PC-9 (cell line): ENCODE measurements around the gene DOCK6. TPM values are rescaled to one million over a fixed set of nuclear protein-coding genes. Genes with fewer than 3 reads are reported as not detected.

ENCODE experiments used
- BruUV-seq: library from RNA; stranded (reverse); fragments of 400-500 nt; replicated peaks from 2 replicates; lab custom pipeline; 2021; lab: Mats Ljungman, UMichigan
- CTCF ChIA-PET: fragments of 300-600 bp; sonication (Branson Sonifier 250); formaldehyde crosslinking; loops from one replicate; lab custom pipeline; 2022; ENCODE audit warnings: antibody characterized with exemption; lab: Charles Lee
- POLR2A ChIA-PET: fragments of 300-600 bp; sonication (Branson Sonifier 250); formaldehyde crosslinking; loops from one replicate; lab custom pipeline; 2022; ENCODE audit warnings: antibody characterized with exemption; ENCODE audit not compliant: unreplicated experiment; lab: Charles Lee
- DNase-seq, 2 experiments: peaks; one replicate each; pipeline versions ENCODE4 v3.0.0 to v3.0.0-alpha.2; 2015 to 2022; ENCODE audit warnings: mixed read lengths in 1 of 2
- H2AFZ ChIP-seq: fragments of 200-600 bp; sonication (generic); 2 replicates; pipeline ENCODE4 v1.8.1; 2017; ENCODE audit warnings: antibody characterized with exemption
- H3F3A ChIP-seq: fragments of 200-600 bp; sonication (generic); 2 replicates; pipeline ENCODE4 v1.8.1; 2017; ENCODE audit warnings: antibody characterized with exemption, mild to moderate bottlenecking, low read depth; ENCODE audit not compliant: insufficient read depth
- H3K27ac ChIP-seq: fragments of 200-600 bp; sonication (generic); 2 replicates; pipeline ENCODE4 v1.6.1; 2016; ENCODE audit warnings: mixed run types
- H3K27me3 ChIP-seq: fragments of 200-600 bp; sonication (generic); 2 replicates; pipeline ENCODE4 v1.6.1; 2016; ENCODE audit warnings: low read depth, mixed run types; ENCODE audit not compliant: insufficient read depth
- H3K36me3 ChIP-seq: fragments of 200-600 bp; sonication (generic); 2 replicates; pipeline ENCODE4 v1.6.1; 2016; ENCODE audit warnings: low read depth, mixed run types
- H3K4me1 ChIP-seq: fragments of 200-600 bp; sonication (generic); replicated peaks from 2 replicates; pipeline ENCODE4 v1.6.1; 2016; ENCODE audit warnings: mixed run types; ENCODE audit not compliant: insufficient read depth
- H3K4me2 ChIP-seq: fragments of 200-600 bp; sonication (generic); 2 replicates; pipeline ENCODE4 v1.6.1; 2017; ENCODE audit warnings: mixed run types
- H3K4me3 ChIP-seq: fragments of 200-600 bp; sonication (generic); 2 replicates; pipeline ENCODE4 v1.6.1; 2016; ENCODE audit warnings: mixed run types
- H3K79me2 ChIP-seq: fragments of 200-600 bp; sonication (generic); 2 replicates; pipeline ENCODE4 v1.6.1; 2017; ENCODE audit warnings: low read depth, mixed run types
- H3K9me2 ChIP-seq: fragments of 200-600 bp; sonication (generic); 2 replicates; pipeline ENCODE4 v1.8.1; 2017; ENCODE audit warnings: mild to moderate bottlenecking; ENCODE audit not compliant: insufficient read depth
- H3K9me3 ChIP-seq: fragments of 200-600 bp; sonication (generic); 2 replicates; pipeline ENCODE4 v1.8.1; 2016; ENCODE audit warnings: low read depth; ENCODE audit not compliant: insufficient read depth
- H4K20me1 ChIP-seq: fragments of 200-600 bp; sonication (generic); 2 replicates; pipeline ENCODE4 v1.8.1; 2017; ENCODE audit not compliant: insufficient read depth
- EZH2 ChIP-seq: fragments of 200-600 bp; sonication (generic); IDR thresholded peaks from 2 replicates; pipeline ENCODE4 v1.8.0; 2017; ENCODE audit warnings: antibody characterized with exemption, low read depth
- intact Hi-C: fragments of 100-400 bp; cut with micrococcal nuclease; formaldehyde crosslinking; loops from one replicate; pipeline ENCODE4 v1.10.0; 2022; ENCODE audit not compliant: unreplicated experiment
- total RNA-seq: library from RNA; stranded (reverse); gene quantifications from 2 replicates; pipeline ENCODE4 v1.2.3, GENCODE V29; 2021
- TF ChIP-seq, protein P1 (sequence below): fragments of 200-600 bp; sonication (generic); conservative IDR thresholded peaks from 2 replicates; pipeline ENCODE4 v1.6.1; 2017; ENCODE audit warnings: mixed run types, antibody characterized with exemption, mild to moderate bottlenecking, moderate library complexity

The DOCK6 gene
- total RNA-seq, 1 experiment from 2014 or later, result 32.5 TPM

DNA sequence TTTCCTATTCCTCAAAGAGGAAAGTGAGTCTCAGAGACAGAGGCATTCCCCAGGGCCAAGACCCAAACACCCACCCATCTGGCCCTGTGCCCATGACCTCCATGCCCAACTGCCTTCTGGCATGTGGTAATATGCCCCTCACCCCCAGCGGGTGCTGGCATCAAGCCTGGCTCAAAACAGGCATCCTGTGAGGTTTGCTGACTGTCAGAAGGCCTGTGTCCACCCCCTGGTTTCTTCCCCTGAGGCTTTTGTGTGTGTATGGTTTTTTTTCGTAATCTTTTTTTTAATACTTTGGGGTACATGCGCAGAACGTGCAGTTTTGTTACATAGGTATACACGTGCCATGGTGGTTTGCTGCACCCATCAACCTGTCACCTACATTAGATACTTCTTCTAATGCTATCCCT, 57.4 kb downstream of the DOCK6 start:
- Histone ChIP-seq H3F3A (peaks cover 29% of the 10 kb centered on the region; the same call in 1 of the 2 replicates), H3K4me3 (no peak overlapping the region), H3K79me2 (no peaks in the 10 kb centered on the region), H4K20me1 (no peaks in the 10 kb centered on the region), H2AFZ (no peak overlapping the region), H3K4me1 (peaks cover 18% of the 10 kb centered on the region), H3K36me3 (0 out of 2 replicates have a peak, but pooled peaks cover 4% of the 10 kb centered on the region), H3K9me3 (no peaks in the 10 kb centered on the region), H3K4me2 (no peak overlapping the region), H3K9me2 (no peaks in the 10 kb centered on the region), H3K27me3 (no peaks in the 10 kb centered on the region), H3K27ac (no peak overlapping the region)
- intact Hi-C loops, result loop anchor here (5.0 kb wide), 1 partner anchor 268 kb away; no protein-coding TSS in a partner anchor
- peak in 1 of 2 experiments; percentile 29 for DNase-seq
- POLR2A ChIA-PET, result no interaction called here
- CTCF ChIA-PET, result interaction anchor here (0.7 kb wide), 1 partner anchor 167 kb away, joined by 9 read pairs; no protein-coding TSS in a partner anchor
- BruUV-seq, result no TSS peak
- TF ChIP-seq EZH2, result no peak
- TF ChIP-seq, protein P1, sequence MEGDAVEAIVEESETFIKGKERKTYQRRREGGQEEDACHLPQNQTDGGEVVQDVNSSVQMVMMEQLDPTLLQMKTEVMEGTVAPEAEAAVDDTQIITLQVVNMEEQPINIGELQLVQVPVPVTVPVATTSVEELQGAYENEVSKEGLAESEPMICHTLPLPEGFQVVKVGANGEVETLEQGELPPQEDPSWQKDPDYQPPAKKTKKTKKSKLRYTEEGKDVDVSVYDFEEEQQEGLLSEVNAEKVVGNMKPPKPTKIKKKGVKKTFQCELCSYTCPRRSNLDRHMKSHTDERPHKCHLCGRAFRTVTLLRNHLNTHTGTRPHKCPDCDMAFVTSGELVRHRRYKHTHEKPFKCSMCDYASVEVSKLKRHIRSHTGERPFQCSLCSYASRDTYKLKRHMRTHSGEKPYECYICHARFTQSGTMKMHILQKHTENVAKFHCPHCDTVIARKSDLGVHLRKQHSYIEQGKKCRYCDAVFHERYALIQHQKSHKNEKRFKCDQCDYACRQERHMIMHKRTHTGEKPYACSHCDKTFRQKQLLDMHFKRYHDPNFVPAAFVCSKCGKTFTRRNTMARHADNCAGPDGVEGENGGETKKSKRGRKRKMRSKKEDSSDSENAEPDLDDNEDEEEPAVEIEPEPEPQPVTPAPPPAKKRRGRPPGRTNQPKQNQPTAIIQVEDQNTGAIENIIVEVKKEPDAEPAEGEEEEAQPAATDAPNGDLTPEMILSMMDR, result no peak

DNA sequence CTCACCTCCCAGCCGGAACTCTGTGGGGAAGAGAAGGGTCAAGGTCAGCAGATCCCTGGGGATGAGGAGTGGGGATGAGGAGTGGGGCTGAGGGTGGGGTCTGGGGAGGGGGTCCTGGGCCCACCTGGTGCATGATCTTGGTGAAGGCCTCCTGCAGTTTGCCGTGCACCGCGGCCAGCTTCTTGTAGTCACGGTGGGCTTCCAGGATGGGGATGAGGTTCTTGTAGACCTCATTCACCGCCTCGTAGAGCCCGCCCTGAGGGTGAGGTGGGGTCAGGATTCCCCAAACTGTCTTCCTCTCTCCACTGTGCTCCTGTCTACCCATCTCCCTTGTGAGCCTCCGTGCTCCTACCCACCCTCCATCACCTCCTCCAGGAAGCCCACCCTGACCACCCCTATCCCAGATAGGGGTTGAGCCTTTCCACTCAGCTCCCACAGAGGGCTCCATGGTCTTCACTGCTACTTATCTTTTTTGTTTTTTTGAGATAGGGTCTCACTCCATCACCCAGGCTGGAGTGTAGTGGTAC, 58.2 kb downstream of the DOCK6 start:
- Histone ChIP-seq H3K4me2 (no peak overlapping the region), H3K27me3 (no peaks in the 10 kb centered on the region), H3K36me3 (0 out of 2 replicates have a peak, but pooled peaks cover 4% of the 10 kb centered on the region), H3K4me1 (peaks cover 18% of the 10 kb centered on the region), H3K4me3 (no peak overlapping the region), H4K20me1 (no peaks in the 10 kb centered on the region), H3K9me2 (no peaks in the 10 kb centered on the region), H3K79me2 (no peaks in the 10 kb centered on the region), H2AFZ (no peak overlapping the region), H3K27ac (no peak overlapping the region), H3K9me3 (no peaks in the 10 kb centered on the region), H3F3A (peaks cover 34% of the 10 kb centered on the region; the same call in 1 of the 2 replicates)
- intact Hi-C loops, result loop anchor here (5.0 kb wide), 1 partner anchor 267 kb away; no protein-coding TSS in a partner anchor
- TF ChIP-seq, protein P1, result peak; percentile 56
- TF ChIP-seq EZH2, result no peak
- ChIA-PET CTCF (interaction anchor here (0.6 to 1.2 kb wide), 5 partner anchors 65 to 374 kb away, joined by 3 to 17 read pairs (median 8); no protein-coding TSS in a partner anchor), POLR2A (interaction anchor here (0.8 kb wide), 1 partner anchor 60 kb away, joined by 6 read pairs; no protein-coding TSS in a partner anchor)
- no TSS peak for BruUV-seq
- no peak for DNase-seq

DNA sequence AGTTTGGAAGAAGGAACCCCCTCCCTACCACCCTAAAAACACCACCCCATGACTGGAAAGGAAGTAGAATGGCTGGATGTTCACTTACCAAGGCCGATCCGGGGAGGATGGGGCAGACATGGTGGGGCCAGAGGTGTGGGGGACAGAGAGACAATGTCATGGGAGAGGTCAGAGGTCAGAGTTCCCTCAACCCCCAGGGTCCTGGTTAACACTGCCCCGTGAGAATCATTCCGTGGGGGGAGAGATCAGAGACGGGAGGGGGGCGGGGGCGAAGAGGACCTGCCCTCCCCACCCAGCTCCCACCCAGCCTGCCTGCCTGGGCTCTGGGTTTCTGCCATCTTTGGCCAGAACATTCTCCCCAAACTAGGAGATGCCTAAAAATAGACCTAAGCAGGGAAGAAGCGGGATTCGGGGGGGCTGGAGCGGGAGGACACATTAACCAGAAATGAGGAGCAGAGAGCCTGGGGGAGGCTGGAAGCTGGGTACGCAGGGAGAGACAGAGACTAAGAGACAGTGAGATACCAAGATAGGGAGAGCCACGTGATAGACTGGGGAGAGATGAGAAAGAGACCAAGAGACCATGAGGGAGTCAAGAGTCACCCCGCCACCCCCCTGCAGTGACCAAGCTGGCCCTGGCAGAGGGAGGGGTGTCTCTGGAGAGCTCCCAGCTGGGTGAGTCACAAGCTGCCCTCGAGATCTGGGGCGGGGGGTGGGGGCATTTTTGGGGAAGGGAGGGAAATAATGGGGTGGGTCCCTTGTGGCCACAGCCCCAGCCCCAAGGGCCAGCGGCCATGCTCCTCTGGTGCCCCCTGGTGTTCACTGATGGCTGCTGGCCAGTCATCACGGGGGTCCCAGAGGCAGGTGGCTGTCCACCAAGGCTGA, 58.9 kb downstream of the DOCK6 start:
- CTCF ChIA-PET, result interaction anchor here (0.6 to 1.2 kb wide), 9 partner anchors 39 to 487 kb away, joined by 3 to 17 read pairs (median 6); no protein-coding TSS in a partner anchor
- POLR2A ChIA-PET, result interaction anchor here (0.6 to 0.8 kb wide), 2 partner anchors 61 to 486 kb away, joined by 6 to 17 read pairs; no protein-coding TSS in a partner anchor
- Histone ChIP-seq H3K36me3 (0 out of 2 replicates have a peak, but pooled peaks cover 2% of the 10 kb centered on the region), H3K4me1 (peaks cover 18% of the 10 kb centered on the region), H3K4me3 (no peak overlapping the region), H3K9me3 (no peaks in the 10 kb centered on the region), H4K20me1 (no peaks in the 10 kb centered on the region), H3K27me3 (no peaks in the 10 kb centered on the region), H3K27ac (no peak overlapping the region), H3K9me2 (no peaks in the 10 kb centered on the region), H2AFZ (no peak overlapping the region), H3K4me2 (peak overlapping the region; percentile 34; the same call in 1 of the 2 replicates), H3K79me2 (no peaks in the 10 kb centered on the region), H3F3A (peaks cover 41% of the 10 kb centered on the region; the same call in 1 of the 2 replicates)
- BruUV-seq, result no TSS peak
- intact Hi-C loops, result loop anchor here (1.0 to 5.0 kb wide), 4 partner anchors 66 to 266 kb away; no protein-coding TSS in a partner anchor
- peak; percentile 69 to 75 for DNase-seq
- TF ChIP-seq, protein P1, result peak; percentile 94
- no peak for TF ChIP-seq EZH2
